Vagina (tissue), 2 donors: ENCODE measurements around the gene SERPINA4.

Source experiments
- CTCF ChIP-seq, 3 experiments: fragments of 450-650 bp in 2 of 3; fragments of 200-600 bp in 1 of 3; sonication (generic) in 1 of 3; IDR thresholded peaks; one replicate each; pipeline ENCODE4 v1.5.1; 2017 to 2019; ENCODE audit warnings: antibody characterized with exemption in 3 of 3, mild to moderate bottlenecking in 2 of 3, moderate library complexity in 2 of 3
- POLR2A ChIP-seq, 2 donors: fragments of 450-650 bp; IDR thresholded peaks; one replicate each; pipeline ENCODE4 v1.6.1; 2017; ENCODE audit warnings: antibody characterized with exemption in 2 of 2, mild to moderate bottlenecking in 2 of 2, moderate library complexity in 2 of 2
- POLR2AphosphoS5 ChIP-seq, 2 donors: sonication (generic); formaldehyde crosslinking; IDR thresholded peaks; one replicate each; pipeline ENCODE4 v1.9.0; 2017; ENCODE audit warnings: antibody characterized with exemption in 2 of 2, mild to moderate bottlenecking in 2 of 2, low read depth in 1 of 2; ENCODE audit not compliant: insufficient read depth in 1 of 2

- TF ChIP-seq CTCF (IDR thresholded peaks at IDR 0.05) = no peak
- no peak for TF ChIP-seq POLR2A (IDR thresholded peaks at IDR 0.05)
- no peak for TF ChIP-seq POLR2AphosphoS5 (IDR thresholded peaks at IDR 0.05; ENCODE audit: insufficient read depth in 1 of 2, low read depth in 1 of 2)
These were observed 37.2 kb downstream of the SERPINA4 start for GRCh38 chr14:94598506-94598815.
